NCI-H146 treated with DMSO at 0.1 percent for 48 hours (cell line): Measurements from ENCODE around the gene RREB1.

Source experiments
- DNase-seq: peaks from one replicate; lab custom pipeline; 2025; ENCODE audit not compliant: unreplicated experiment; lab: John Stamatoyannopoulos, UW

The RREB1 gene

GRCh38 chr6:7218406-7218988, 110.7 kb downstream of the RREB1 start:
- DNase-seq, result no peak

GRCh38 chr6:7219310-7219709, 111.5 kb downstream of the RREB1 start:
- no peak for DNase-seq

DNA sequence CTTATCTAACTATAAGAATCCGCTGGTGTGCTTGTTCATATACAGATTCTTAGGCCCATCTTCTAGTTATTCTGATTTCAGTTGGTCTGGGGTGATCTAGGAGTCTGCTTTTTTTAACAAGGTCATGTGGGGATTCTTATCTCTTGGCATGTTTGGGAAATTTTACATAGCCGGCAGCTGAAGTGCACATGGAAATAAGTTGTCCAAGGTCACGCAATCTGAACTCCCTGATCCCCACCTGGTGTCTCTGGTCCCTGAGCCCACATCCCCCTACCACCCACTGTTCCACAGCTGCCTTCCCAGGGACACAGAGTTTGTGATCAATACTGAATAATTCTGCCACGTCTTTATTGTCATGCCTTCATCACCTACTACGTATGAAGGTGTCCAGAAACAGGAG, 114.4 kb downstream of the RREB1 start:
- DNase-seq, result no peak

- DNase-seq, result no peak
Measured at GRCh38 chr6:7224731-7225130, 117.0 kb downstream of the RREB1 start.

DNA sequence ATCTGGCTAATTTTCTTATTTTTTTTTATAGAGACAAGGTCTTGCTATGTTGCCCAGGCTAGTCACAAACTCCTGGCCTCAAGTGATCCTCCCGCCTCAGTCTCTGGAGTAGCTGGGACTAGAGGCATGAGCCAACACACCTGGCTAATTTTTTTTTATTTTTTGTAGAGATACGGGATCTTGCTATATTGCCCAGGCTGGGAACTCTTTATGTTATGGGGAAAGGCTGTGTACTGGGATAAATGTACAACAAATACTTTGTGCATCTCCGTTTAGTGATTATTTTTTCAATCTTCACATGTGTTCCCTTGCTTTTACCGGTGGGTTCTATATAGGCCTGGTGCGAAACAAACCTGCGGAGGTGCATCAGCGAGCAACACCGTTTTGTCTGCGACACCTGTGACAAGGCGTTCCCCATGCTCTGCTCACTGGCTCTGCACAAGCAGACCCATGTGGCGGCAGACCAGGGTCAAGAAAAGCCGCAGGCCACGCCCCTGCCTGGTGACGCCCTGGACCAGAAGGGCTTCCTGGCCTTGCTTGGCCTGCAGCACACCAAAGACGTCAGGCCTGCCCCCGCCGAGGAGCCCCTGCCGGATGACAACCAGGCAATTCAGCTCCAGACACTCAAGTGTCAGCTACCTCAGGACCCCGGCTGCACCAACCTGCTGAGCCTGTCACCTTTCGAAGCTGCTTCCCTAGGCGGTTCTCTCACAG, 121.1 kb downstream of the RREB1 start:
- DNase-seq, result no peak

DNA sequence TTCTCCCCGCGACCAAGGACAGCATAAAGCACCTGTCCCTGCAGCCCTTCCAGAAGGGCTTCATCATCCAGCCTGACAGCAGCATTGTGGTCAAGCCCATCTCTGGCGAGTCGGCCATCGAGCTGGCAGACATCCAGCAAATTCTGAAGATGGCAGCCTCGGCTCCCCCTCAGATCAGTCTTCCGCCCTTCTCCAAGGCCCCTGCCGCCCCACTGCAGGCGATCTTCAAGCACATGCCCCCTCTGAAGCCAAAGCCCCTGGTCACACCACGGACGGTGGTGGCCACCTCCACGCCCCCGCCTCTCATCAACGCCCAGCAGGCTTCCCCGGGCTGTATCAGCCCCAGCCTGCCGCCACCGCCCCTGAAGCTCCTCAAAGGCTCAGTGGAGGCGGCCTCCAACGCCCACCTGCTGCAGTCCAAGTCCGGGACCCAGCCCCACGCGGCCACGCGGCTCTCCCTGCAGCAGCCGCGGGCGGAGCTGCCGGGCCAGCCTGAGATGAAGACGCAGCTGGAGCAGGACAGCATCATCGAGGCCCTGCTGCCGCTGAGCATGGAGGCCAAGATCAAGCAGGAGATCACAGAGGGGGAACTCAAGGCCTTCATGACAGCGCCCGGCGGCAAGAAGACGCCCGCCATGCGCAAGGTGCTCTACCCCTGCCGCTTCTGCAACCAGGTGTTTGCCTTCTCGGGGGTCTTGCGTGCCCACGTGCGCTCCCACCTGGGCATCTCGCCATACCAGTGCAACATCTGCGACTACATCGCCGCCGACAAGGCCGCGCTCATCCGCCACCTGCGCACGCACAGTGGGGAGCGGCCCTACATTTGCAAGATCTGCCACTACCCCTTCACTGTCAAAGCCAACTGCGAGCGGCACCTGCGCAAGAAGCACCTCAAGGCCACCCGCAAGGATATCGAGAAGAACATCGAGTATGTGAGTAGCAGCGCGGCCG, 121.9 kb downstream of the RREB1 start:
- no peak for DNase-seq

GRCh38 chr6:7230327-7230691, 122.5 kb downstream of the RREB1 start:
- no peak for DNase-seq

- DNase-seq, result no peak
Measured at GRCh38 chr6:7230956-7231713, 123.4 kb downstream of the RREB1 start.

DNA sequence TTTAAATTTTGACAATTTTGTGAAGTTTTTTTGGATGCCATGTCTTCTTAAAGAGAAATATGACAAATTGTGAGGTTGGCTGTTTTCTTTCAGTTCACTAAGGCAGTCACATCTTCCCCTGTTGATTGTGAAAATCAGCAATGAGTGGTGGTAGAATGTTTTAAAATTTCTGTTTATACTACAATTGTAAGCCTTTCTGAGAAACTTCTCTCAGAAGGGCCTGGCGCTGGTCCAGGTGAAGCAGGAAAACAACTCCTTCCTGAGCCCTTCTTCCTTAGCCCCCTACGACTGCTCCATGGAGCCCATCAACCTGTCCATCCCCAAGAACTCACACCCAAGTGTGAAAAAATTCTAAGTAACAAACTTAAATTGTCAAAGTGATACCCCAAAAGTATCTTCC, 124.6 kb downstream of the RREB1 start:
- DNase-seq, result no peak

GRCh38 chr6:7234547-7234946, 126.8 kb downstream of the RREB1 start:
- DNase-seq, result no peak

DNA sequence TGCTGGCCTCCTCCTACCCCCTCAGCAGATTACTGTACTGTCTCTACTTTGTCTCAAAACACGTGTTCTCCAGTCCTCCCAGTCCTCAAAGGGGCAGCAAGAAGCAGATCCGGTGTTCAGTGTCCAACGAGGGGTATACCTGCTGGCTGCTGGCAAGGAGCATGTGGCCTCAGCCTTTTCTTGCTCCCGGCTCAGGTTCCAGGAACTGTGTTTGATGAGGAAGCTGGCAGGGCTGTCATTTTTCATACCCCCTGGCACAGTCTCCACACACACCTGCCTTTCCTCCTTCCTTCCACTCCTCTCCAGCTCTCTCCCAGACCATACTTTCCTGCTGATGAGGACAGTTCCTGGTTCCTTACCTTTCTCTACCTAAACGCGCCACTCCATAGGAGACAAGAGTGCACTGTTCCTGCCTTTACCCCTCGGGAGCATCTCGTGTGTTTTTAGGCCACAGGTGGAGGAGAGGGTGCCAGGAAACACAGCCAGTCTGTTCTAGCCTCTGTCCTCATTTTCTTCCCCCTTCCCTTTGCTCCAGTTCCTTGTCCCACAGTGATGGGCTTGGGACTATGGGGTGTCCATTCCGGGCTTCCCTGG, 128.0 kb downstream of the RREB1 start:
- no peak for DNase-seq

- no peak for DNase-seq
Measured at GRCh38 chr6:7236306-7237209, 128.8 kb downstream of the RREB1 start.

DNA sequence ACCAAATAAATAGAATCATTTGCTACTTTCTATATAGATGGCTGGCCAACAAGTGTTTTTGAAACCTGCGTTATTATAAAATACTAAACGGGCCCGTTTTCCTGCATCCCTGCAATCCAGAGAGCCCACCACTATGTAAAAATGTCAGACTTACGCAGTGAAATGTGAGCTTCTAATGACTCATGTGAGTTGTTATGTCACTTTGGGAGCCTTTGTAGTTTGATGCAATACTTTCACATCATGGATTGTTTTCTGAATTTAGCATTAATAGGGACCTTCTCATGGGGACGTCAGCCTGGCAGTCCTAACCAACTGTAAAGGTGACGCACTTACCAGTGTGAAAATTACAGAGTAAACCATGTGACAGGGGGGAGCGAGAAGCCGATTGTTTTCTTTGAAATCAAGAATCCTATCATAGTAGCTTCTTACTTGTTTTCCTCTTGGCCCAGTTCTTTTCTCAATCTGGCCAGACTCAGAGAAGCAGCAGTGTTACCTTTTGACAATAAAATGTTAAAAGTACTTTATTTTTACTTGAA, 130.0 kb downstream of the RREB1 start:
- no peak for DNase-seq

- no peak for DNase-seq
Measured at GRCh38 chr6:7238526-7238899, 130.8 kb downstream of the RREB1 start.

GRCh38 chr6:7238900-7239589, 131.3 kb downstream of the RREB1 start:
- peak; percentile 86 for DNase-seq

GRCh38 chr6:7239590-7239948, 131.8 kb downstream of the RREB1 start:
- DNase-seq, result no peak

DNA sequence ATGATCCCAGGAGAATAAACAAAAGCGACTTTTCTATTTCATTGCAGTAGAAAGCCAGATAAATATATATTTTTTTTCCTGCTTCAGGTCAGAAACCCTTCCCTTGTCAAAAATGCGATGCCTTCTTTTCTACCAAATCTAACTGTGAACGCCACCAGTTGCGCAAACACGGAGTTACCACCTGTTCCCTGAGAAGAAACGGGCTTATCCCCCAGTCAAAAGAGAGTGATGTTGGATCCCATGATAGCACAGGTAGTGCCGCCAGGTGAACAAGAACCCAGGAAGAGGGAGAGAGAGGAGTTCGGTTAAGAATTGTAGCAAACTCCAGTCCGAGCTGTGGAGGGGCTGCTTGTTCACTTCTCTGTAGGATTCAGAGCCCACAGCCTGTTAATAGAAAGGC, 132.6 kb downstream of the RREB1 start:
- DNase-seq, result no peak

DNA sequence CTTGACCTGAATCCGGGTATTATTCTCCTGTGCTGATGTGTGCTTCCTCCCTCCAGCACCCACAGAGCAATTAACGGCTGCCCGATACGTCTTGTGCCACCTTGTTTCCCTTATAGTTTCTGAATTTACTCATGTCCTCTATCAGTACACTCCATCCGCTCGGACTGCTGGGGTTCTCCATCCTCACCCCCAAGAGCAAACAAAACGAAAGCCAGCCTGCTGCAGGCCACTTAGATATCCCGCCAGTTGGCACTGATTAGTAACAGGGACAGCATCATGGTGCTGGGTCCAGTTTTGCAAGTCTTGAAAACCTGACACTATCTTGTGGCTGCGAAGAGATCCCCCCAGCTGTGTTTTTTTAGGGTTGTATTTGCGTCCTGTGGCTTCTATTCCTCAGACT, 133.4 kb downstream of the RREB1 start:
- no peak for DNase-seq
